ENCODE measurements around the gene LMBR1L.

Gene LMBR1L

DNA sequence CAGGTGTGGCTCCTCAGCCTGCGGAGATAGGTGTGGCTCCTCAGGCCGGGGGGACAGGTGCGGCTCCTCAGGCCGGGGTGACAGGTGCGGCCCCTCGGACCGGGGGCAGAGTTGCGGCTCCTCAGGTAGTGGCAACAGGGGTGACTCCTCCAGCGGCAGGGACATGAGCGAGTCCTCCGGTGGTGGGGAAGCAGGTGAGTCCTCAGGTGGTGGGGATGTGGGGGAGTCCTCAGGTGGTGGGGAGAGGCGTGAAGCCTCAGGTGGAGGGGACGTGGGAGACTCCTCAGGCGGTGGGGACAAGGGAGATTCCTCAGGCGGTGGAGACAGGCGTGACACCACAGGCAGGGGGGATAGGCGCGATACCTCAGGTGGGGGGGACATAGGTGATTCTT is 59.3 kb downstream of the LMBR1L start:
- no peak for DNase-seq

- no peak for DNase-seq
These were observed 59.9 kb downstream of the LMBR1L start for GRCh38 chr12:49050507-49051372.

GRCh38 chr12:49049566-49050224 is 61.0 kb downstream of the LMBR1L start:
- no peak for DNase-seq

DNA sequence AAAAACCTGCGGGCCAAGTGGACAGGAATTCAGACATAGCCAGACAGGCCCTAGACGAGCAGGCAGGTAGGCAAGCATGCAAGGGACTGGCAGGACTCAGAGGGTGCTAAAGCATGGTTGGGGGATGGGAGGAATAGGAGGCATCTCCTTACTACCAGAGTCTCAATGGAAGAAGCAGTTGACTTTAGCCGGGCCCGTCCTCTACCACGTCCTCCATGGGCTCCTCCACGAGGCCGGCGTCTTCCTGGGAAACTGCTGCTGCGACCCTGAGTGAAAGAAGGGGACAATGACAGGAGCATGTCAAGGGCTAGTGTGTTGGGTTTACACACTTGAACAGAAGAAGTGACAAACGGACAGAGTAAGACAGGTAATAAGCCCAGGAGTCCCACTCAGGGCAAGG is 61.7 kb downstream of the LMBR1L start:
- DNase-seq = no peak
